Activated T-cell treated with anti-CD3 and anti-CD28 coated beads, Interleukin-2, amount 50 U/mL, for 24 hours (primary cell): Measurements from ENCODE around the gene EPHA2.
A peak's percentile ranks its signal among the peaks of the same experiment; 100 is the strongest.

Experiments
- DNase-seq: peaks from one replicate; pipeline ENCODE4 v3.0.0-alpha.2; 2020
- H3K27ac Mint-ChIP-seq: 2 replicates; pipeline ENCODE4 v1.8.0; 2020; ENCODE audit warnings: mild to moderate bottlenecking, mixed read lengths
- H3K27me3 Mint-ChIP-seq: 2 replicates; pipeline ENCODE4 v1.8.0; 2020; ENCODE audit warnings: mixed read lengths
- H3K36me3 Mint-ChIP-seq: 2 replicates; pipeline ENCODE4 v1.8.0; 2020; ENCODE audit warnings: low read depth, mixed read lengths
- H3K4me1 Mint-ChIP-seq: 2 replicates; pipeline ENCODE4 v1.8.0; 2020; ENCODE audit warnings: low read depth, mixed read lengths
- H3K4me3 Mint-ChIP-seq: 2 replicates; pipeline ENCODE4 v1.8.0; 2020; ENCODE audit warnings: mild to moderate bottlenecking, moderate library complexity, mixed read lengths
- H3K9me3 Mint-ChIP-seq: 2 replicates; pipeline ENCODE4 v1.8.0; 2020; ENCODE audit warnings: mixed read lengths

Gene EPHA2

DNA sequence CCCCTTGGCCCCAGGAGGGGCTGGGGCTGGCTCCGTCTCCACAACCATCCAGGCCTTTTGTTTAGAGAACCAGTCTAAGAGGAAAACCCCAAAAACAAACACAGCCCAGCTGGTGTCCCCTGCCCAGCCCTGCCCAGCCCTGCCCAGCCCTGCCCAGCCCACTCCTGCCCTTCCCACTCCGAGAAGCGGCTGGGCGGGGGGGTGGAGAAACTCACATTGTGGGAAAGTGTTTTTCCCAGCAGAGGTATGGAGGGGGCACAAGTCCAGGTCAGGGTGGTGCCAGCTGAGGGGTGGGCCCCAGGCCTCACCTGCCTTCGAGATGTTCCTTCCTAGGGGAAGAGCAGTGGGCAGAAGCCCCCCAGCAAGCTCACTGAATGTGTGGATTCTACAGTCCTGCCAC is 72.4 kb downstream of the EPHA2 start:
- Mint-ChIP-seq H3K27ac (no peak overlapping the region), H3K9me3 (no peaks in the 10 kb centered on the region), H3K4me3 (no peak overlapping the region), H3K4me1 (peaks cover 5% of the 10 kb centered on the region), H3K27me3 (no peaks in the 10 kb centered on the region), H3K36me3 (no peaks in the 10 kb centered on the region)
- no peak for DNase-seq

DNA sequence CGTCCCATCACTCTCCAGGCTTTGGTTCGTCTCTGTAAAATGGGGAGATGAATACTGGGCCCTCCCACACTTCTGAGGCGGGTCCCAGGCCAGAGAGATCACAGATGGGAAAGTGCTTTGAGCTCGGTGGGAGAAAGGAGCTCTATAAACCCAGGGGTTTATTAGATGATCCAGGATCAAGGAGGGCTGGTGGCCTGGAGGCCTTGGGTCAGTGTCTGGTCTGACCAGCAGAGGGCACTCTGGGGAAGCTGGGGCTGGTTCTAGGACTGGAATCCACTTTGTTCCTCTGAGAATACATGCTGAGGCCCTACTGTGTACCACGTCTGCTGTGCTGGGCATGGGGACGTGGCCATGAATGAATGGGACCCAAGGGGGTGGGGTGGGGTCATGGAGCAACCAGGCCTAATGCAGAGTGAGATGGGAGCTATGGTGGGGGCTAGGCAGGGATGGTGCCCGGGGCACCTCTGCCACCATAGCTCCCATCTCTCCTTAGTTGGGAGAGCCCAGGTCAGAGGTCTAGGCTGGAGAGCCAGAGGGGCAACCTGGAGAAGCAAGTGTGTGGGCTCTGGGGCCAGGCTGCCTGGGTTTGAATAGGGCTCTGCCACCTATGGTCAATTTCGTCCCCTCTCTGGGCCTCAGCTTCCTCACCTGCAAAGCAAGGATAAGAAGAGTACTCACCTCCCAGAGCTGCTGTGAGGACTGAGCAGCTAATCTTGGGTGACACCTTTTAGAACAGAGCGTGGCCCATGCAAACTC is 73.4 kb downstream of the EPHA2 start:
- Mint-ChIP-seq H3K9me3 (no peaks in the 10 kb centered on the region), H3K27me3 (no peaks in the 10 kb centered on the region), H3K36me3 (no peaks in the 10 kb centered on the region), H3K4me3 (no peak overlapping the region), H3K27ac (no peak overlapping the region), H3K4me1 (peaks cover 5% of the 10 kb centered on the region)
- peak; percentile 77 for DNase-seq

DNA sequence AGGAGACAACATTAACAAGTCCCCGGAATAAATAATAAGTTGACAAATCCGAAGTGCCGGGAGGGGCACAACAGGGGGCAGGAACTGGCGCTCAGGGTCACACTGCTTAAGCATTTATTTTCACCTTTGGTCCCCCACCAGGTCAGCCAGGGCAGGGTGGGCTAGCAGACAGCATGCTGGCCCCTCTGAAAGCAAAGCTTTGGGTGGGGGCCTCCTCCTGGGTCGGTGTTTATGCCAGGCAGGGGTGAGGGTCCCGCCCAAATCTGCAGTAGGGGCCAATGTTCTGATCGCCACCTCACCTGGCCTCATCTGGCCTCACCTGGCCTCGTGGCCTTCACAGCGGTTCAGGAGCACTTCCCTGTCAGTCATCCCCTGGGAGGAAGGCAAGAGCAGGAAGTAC is 74.2 kb downstream of the EPHA2 start:
- H3K4me3 Mint-ChIP-seq = no peak overlapping the region
- H3K9me3 Mint-ChIP-seq = no peaks in the 10 kb centered on the region
- H3K4me1 Mint-ChIP-seq = peaks cover 5% of the 10 kb centered on the region
- DNase-seq = no peak
- no peaks in the 10 kb centered on the region for H3K27me3 Mint-ChIP-seq
- H3K27ac Mint-ChIP-seq = no peak overlapping the region
- no peaks in the 10 kb centered on the region for H3K36me3 Mint-ChIP-seq

DNA sequence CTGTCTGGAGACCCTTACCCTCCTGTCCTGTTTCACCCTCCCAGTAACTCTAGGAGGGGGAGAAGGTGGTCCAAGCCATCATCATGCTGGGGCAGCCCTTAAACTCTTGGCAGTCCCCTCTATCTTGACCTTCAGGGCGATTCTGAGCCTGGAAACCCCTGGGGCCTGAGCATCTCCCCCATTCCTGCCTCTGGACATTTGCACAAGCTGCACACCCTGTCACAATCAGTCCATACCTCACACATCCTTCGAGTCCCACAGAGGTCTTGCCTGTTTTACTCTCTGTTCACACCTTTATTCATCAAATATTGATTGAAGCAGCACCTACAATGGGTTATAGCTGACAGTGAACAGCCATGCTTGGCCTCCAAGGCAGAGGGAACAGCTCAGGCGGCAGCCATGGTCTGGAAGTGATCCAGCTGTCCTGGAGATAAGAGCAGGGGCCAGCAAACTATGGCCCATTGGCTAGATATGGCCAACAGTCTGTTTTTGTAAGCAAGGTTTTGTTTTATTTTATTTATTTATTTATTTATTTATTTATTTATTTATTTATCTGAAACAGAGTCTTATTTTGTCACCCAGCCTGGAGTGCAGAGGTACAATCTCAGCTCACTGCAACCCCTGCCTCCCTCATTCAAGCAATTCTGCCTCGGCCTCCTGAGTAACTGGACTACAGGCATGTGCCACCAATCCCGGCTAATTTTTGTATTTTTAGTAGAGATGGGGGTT is 75.3 kb downstream of the EPHA2 start:
- no peaks in the 10 kb centered on the region for H3K9me3 Mint-ChIP-seq
- DNase-seq = no peak
- H3K27ac Mint-ChIP-seq = no peak overlapping the region
- H3K4me3 Mint-ChIP-seq = no peak overlapping the region
- peaks cover 2% of the 10 kb centered on the region for H3K27me3 Mint-ChIP-seq
- H3K4me1 Mint-ChIP-seq = peaks cover 5% of the 10 kb centered on the region
- no peaks in the 10 kb centered on the region for H3K36me3 Mint-ChIP-seq

DNA sequence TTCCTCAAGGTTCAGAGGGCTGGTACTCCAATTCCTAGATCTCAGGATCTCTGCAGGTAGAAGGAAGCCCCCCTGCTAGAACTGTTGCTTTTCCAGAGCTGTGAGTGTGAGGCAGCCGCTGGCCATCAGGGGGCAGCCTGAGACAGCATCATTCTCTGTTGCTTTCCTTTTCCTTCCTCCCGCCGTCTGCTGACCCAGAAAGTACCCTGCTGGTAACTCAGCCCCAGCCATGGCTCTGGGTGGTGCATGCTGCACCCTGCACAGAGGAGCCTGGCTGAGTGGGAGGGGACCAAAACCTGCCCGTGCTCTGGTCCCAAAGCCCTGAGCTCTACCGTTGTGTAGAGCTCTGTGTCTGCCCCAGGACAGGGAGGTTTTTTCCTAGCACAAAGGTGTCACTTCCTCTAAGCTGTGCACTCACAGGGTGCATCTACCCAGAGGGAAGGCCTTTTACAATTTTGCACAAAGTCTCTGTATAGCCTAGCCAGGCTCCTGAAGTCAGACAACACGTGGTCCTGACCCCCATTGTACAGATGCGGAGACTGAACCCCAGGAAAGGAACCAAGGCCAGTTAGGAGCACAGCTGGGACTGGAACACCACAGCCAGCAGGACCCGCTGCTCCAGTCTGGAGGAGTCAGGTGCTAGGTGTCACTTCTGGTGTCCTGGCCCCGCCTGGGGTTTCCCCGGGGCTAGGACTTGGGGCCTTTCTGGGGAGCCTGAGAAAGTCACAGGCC is 76.8 kb downstream of the EPHA2 start:
- peaks cover 10% of the 10 kb centered on the region for H3K27me3 Mint-ChIP-seq
- H3K27ac Mint-ChIP-seq = no peak overlapping the region
- no peaks in the 10 kb centered on the region for H3K9me3 Mint-ChIP-seq
- H3K4me1 Mint-ChIP-seq = peaks cover 9% of the 10 kb centered on the region
- peak overlapping the region; percentile 62 for H3K4me3 Mint-ChIP-seq
- no peaks in the 10 kb centered on the region for H3K36me3 Mint-ChIP-seq
- DNase-seq = peak; percentile 85

DNA sequence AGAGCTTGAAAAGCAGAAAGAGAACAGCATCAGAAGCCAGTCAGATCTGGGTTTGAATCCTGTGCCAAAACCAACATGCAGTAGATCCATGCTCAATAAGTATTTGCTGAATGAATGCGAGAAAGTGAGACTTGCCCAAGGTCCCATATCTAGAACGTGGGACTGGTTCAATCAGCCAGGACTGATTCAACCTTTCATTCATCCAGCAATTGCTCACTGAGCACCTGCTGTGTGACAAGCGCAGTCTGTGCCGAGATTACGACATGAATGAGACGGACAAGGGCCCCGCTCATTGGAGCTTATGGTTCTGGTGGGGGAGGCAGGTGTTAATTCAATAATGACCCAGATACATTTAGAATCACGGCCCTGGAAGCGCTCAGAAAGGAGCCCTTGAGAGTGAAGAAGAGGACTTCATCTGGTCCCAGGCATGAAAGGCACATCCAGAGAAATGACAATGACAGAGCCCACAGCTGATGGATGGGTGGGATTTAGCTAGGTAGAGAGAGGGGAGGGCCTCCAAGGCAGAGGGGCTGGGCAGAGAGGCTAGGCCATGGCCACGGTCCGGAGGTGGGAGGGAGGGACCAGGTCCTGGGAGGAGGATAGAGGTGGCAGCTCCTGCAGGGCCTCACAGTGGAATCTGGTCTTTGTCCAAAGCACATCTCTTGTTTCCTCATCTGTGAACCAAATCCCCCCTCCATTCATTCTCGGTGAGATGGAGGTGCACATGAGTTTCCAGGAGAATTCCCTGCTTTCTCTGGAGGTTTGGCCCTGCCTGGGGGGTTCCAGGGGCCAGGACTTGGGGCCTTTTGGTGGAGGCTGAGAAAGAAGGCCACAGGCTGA is 78.2 kb downstream of the EPHA2 start:
- H3K27me3 Mint-ChIP-seq = peaks cover 17% of the 10 kb centered on the region
- no peak overlapping the region for H3K4me3 Mint-ChIP-seq
- DNase-seq = no peak
- H3K27ac Mint-ChIP-seq = no peak overlapping the region
- no peaks in the 10 kb centered on the region for H3K9me3 Mint-ChIP-seq
- H3K4me1 Mint-ChIP-seq = peaks cover 13% of the 10 kb centered on the region
- no peaks in the 10 kb centered on the region for H3K36me3 Mint-ChIP-seq

DNA sequence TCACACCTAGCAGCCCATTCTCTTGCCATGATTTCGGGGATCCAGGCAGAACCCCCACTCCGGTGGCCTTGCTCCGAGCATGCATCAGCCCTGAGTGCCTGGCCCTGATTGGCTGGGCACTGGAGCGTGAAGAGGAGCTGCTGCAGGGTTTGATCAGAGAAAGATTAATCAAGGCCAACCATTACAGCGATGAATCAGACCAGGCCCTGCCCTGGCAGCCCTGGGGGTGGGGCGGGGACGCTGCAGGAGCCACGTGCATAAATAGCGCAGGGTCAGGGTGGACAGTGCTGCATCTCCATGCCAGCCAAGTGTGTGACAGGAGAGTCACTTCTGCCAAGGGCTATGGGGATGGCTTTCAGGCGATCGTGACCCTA is 79.0 kb downstream of the EPHA2 start:
- Mint-ChIP-seq H3K36me3 (no peaks in the 10 kb centered on the region), H3K9me3 (no peaks in the 10 kb centered on the region), H3K4me3 (no peak overlapping the region), H3K4me1 (peaks cover 13% of the 10 kb centered on the region), H3K27ac (no peak overlapping the region), H3K27me3 (peaks cover 22% of the 10 kb centered on the region)
- DNase-seq = no peak

DNA sequence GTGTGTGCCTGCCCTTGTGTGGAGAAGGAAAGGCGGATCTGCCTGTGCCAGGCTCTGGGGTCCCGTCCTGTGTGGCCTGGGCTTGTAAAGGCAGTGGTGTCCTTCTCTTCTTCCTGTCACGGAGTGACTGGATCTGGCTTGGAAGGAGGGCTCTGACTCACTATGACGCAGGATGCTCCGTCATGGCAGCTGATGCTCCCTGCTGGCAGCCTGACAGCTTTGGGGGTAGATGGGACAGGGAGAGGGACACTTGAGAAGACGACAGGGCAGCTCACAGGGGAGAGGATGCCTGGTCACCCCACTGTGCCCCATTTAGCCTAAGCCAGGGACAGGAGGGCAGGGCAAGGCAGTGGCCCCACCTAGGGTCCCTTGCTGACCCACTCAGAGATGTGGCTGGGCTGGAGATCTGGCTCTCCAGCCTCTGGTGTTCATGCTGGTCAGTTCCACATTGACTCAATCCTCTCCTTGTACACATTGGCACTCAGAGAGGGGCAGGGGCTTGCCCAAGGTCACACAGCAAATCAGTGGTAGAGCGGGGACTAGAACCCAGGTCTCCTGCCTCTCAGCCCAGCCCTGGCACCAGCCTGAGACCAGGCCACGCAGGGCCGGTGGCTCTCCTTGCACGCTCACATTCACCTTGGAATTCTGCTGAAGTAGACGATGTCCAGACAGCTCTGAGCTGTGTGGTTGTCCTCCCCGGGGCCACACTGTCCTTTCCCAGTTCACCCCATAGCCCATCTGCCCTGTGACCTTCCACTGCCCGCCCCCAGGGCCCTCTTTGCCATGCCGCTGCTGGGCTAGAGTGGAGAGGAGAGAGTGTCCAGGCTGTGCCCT is 79.6 kb downstream of the EPHA2 start:
- no peak overlapping the region for H3K4me3 Mint-ChIP-seq
- no peak overlapping the region for H3K27ac Mint-ChIP-seq
- H3K9me3 Mint-ChIP-seq = no peaks in the 10 kb centered on the region
- H3K4me1 Mint-ChIP-seq = peaks cover 13% of the 10 kb centered on the region
- no peak for DNase-seq
- no peaks in the 10 kb centered on the region for H3K36me3 Mint-ChIP-seq
- peaks cover 23% of the 10 kb centered on the region for H3K27me3 Mint-ChIP-seq

DNA sequence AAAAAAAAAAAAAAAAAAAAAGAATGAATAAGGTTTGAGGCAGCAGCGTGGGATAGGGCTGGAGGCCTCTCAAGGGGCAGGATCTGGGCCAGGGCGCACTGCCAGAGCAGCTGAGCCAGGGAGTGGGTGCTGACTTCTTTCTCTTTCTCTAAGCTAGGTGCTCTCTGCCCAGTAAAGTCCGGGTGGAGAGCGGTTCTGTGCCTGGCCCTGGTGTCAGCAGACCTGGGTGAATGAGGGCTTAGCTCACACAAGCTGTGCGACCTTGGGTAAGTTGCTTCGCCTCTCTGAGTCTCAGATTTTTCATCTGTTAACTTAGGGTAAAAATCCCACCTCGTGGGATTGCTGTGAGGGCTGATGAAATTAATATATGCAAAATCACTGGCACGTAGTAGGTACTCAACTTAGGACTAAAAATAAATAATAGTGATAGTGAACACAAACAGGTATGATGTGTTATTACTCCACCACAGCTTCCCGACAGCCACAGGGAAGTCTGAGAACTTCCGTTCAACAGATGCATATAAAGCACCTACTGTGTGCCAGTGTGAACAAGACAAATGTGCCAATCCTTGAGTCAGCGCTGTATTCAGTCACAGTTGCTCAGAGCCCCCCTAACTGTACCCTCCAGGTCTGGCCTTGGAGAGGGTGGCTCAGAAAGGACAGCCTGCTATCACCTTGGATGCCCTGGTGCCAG is 80.4 kb downstream of the EPHA2 start:
- H3K27me3 Mint-ChIP-seq = peaks cover 23% of the 10 kb centered on the region
- no peak for DNase-seq
- H3K4me3 Mint-ChIP-seq = no peak overlapping the region
- no peaks in the 10 kb centered on the region for H3K9me3 Mint-ChIP-seq
- peaks cover 13% of the 10 kb centered on the region for H3K4me1 Mint-ChIP-seq
- no peaks in the 10 kb centered on the region for H3K36me3 Mint-ChIP-seq
- H3K27ac Mint-ChIP-seq = no peak overlapping the region
